Gastroesophageal sphincter (tissue), 3 donors: ENCODE results near the gene ITLN2.

Experiments used
- POLR2A ChIP-seq, 2 donors: fragments of 450-650 bp; IDR thresholded peaks; one replicate each; pipeline ENCODE4 v1.6.1; 2017; ENCODE audit warnings: antibody characterized with exemption in 2 of 2, mild to moderate bottlenecking in 2 of 2, moderate library complexity in 1 of 2
- POLR2AphosphoS5 ChIP-seq: sonication (generic); formaldehyde crosslinking; IDR thresholded peaks from one replicate; pipeline ENCODE4 v1.6.1; 2017; ENCODE audit warnings: antibody characterized with exemption
- TF ChIP-seq, protein P1 (sequence below), 4 experiments: fragments of 200-600 bp in 2 of 4; fragments of 450-650 bp in 2 of 4; sonication (generic) in 1 of 4; IDR thresholded peaks; one replicate each; pipeline ENCODE4 v1.5.1; 2017 to 2019; ENCODE audit warnings: antibody characterized with exemption in 4 of 4, mild to moderate bottlenecking in 2 of 4, moderate library complexity in 2 of 4

DNA sequence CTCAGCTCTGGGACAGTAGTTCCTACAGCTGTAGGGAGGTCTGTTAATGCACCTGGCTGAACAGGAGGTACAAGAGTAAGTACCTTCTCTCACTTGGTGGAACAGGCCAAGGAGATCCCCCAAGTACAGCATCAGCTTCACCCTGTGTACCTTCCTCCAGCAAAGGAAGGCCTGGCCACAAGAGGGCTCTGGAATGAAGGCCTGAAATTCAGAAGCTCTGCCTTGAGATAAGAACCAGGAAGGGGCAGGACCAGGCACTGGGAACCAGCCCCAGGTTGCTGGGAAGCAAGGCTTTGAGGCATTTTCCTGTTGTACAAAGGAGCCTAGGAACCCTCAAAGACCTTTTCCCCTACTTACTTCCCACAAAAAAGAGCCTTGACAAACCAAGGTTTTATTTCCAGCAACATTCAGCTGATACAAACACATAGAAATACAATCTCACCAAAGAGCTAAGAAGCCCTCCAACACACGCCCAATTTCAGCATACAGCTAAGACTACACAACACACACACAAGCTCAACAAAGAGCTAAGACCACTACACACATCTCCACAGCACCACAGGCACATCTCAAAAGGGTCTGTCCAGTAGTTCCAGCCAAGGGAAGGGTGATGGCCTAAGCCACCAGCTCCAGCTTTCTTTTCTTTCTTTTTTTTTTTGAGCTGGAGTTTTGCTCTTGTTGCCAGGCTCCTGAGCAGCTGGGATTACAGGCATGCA lies 42.9 kb upstream of the ITLN2 start:
- TF ChIP-seq POLR2A (IDR thresholded peaks at IDR 0.05) (no peak), POLR2AphosphoS5 (no peak)
- TF ChIP-seq, protein P1, sequence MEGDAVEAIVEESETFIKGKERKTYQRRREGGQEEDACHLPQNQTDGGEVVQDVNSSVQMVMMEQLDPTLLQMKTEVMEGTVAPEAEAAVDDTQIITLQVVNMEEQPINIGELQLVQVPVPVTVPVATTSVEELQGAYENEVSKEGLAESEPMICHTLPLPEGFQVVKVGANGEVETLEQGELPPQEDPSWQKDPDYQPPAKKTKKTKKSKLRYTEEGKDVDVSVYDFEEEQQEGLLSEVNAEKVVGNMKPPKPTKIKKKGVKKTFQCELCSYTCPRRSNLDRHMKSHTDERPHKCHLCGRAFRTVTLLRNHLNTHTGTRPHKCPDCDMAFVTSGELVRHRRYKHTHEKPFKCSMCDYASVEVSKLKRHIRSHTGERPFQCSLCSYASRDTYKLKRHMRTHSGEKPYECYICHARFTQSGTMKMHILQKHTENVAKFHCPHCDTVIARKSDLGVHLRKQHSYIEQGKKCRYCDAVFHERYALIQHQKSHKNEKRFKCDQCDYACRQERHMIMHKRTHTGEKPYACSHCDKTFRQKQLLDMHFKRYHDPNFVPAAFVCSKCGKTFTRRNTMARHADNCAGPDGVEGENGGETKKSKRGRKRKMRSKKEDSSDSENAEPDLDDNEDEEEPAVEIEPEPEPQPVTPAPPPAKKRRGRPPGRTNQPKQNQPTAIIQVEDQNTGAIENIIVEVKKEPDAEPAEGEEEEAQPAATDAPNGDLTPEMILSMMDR (IDR thresholded peaks at IDR 0.05): peak in 3 of 4 experiments; percentile 43 to 54 (median 51)
